B cell (primary cell): ENCODE data around the gene DTL.

Experiments used
- CTCF ChIP-seq: fragments of 200-600 bp; IDR thresholded peaks from one replicate; pipeline ENCODE4 v1.8.0; 2022; ENCODE audit warnings: antibody characterized with exemption, mild to moderate bottlenecking
- EZH2 ChIP-seq: IDR thresholded peaks from 2 replicates; pipeline ENCODE4 v1.6.1; 2012; ENCODE audit warnings: borderline replicate concordance, low read depth, mild to moderate bottlenecking, moderate library complexity, low read length; ENCODE audit not compliant: insufficient read depth, poor library complexity, severe bottlenecking

- no peak for TF ChIP-seq CTCF
- no peak for TF ChIP-seq EZH2
Observed at GRCh38 chr1:212109728-212110127, 74.2 kb downstream of the DTL start.
